WI38 (cell line): ENCODE measurements around the gene AP3M1.
"Not testable (repeated sequence)": the region's sequence is repeated elsewhere in the genome, so short reads cannot be mapped to it uniquely, and the experiment has no call there.

Experiments
- H3K4me3 ChIP-seq: 2 replicates; pipeline ENCODE4 v1.5.1; 2011; ENCODE audit warnings: low read depth, mild to moderate bottlenecking, control low read depth, low read length
- TF ChIP-seq, protein P1 (sequence below): IDR thresholded peaks from 2 replicates; pipeline ENCODE4 v1.5.1; 2012; ENCODE audit warnings: low read depth, mild to moderate bottlenecking, control low read depth, low read length

AP3M1 gene

DNA sequence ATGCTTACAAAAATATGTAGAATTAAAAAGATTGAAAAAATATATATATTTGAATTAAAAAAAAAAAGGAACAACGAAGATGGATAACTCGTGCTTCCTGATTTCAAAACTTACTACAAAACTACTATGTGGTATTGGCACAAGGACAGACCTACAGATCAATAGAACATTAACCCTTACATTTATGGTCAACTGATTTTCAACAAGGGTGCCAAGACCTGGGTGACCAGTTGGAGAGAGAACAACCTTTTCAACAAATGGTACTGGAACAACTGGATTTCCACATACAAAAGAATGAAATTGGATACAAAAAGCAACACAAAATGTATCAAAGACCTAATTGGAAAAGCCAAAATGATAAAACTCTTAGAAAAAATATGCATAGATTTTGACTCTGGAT, 10.1 kb downstream of the AP3M1 start:
- TF ChIP-seq, protein P1, sequence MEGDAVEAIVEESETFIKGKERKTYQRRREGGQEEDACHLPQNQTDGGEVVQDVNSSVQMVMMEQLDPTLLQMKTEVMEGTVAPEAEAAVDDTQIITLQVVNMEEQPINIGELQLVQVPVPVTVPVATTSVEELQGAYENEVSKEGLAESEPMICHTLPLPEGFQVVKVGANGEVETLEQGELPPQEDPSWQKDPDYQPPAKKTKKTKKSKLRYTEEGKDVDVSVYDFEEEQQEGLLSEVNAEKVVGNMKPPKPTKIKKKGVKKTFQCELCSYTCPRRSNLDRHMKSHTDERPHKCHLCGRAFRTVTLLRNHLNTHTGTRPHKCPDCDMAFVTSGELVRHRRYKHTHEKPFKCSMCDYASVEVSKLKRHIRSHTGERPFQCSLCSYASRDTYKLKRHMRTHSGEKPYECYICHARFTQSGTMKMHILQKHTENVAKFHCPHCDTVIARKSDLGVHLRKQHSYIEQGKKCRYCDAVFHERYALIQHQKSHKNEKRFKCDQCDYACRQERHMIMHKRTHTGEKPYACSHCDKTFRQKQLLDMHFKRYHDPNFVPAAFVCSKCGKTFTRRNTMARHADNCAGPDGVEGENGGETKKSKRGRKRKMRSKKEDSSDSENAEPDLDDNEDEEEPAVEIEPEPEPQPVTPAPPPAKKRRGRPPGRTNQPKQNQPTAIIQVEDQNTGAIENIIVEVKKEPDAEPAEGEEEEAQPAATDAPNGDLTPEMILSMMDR = no peak
- no peak overlapping the region for H3K4me3 ChIP-seq

GRCh38 chr10:74139981-74140380, 10.6 kb downstream of the AP3M1 start:
- no peak overlapping the region for H3K4me3 ChIP-seq
- TF ChIP-seq, protein P1 = no peak

DNA sequence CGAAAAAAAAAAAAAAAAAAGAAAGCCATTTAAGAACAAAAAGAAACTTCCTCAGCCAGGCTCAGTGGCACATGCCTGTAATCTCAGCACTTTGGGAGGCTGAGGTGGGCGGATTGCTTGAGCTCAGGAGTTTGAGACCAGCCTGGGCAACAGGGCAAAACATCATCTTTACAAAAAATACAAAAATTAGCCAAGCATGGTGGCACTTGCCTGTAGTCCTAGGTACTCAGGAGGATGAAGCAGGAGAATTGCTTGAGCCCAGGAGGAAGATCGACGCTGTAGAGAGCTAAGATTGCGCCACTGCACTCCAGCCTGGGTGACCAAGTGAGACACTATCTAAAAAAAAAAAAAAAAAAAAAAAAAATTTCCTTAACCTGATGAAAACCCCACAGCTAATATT, 12.0 kb downstream of the AP3M1 start:
- not testable (repeated sequence) for H3K4me3 ChIP-seq

- TF ChIP-seq, protein P1 = no peak
- H3K4me3 ChIP-seq = no peak overlapping the region
Measured at GRCh38 chr10:74137992-74138391, 12.6 kb downstream of the AP3M1 start.

- TF ChIP-seq, protein P1 = no peak
- H3K4me3 ChIP-seq = no peak overlapping the region
Measured at GRCh38 chr10:74135452-74135851, 15.2 kb downstream of the AP3M1 start.

DNA sequence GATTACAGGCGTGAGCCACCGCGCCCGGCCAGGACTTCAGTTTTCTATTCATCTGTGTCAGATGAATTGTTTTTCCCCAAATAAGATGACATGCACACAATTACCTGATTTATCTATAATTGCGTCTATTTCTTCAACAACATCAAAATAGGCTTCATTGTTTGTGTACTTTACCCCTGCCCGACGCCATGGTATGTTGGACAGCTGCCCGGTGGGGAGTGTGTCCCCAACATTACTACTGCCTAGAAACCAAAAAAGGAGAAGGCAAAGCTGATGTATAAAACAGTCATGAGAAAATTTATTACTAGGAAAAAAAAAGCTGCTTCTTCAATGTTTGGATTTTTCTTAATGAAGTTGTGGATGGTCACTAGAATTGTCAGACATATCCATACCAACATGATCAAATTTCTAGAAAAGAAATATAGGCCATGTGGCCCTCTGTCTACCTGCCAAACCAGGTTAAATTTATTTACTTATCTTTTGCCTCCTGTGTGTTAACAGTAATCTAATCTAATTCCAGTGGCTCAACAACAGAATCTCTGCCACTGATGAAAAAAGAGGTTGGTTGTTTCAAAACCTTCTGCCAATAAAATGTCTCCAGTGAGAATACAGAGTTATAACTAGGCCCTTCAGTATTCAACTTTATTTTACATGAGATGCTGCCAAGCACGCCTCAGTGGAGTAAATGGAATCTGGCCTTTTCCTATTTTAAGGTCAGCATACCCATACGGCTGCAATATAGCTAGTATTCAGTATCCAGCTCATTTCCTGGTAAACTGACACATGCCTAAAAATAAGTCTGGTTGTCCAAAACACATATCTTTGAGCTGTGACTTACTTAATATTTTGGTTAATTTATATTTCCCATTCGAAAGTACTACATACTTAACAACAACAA, 16.5 kb downstream of the AP3M1 start:
- H3K4me3 ChIP-seq = no peak overlapping the region
- TF ChIP-seq, protein P1 = no peak

- TF ChIP-seq, protein P1 = no peak
- H3K4me3 ChIP-seq = no peak overlapping the region
Measured at GRCh38 chr10:74123081-74123480, 27.5 kb downstream of the AP3M1 start.
